Measurements from ENCODE around the gene ST3GAL3. TPM values are rescaled to one million over a fixed set of nuclear protein-coding genes. Genes with fewer than 3 reads are reported as not detected.

ST3GAL3 gene
- total RNA-seq, 4 donors from 2014 or later: 4.1 to 47.2 (median 19.0) TPM

GRCh38 chr1:43970502-43970901, 263.2 kb downstream of the ST3GAL3 start:
- no peaks in the 10 kb centered on the region for H3K9me3 ChIP-seq
- TF ChIP-seq POLR2A (IDR thresholded peaks at IDR 0.05) (no peak), CTCF (IDR thresholded peaks at IDR 0.05) (no peak)
- DNase-seq: no peak
- H3K4me1 ChIP-seq: peaks cover 0 to 7% of the 10 kb centered on the region in 2 donors
- intact Hi-C loops (cut with DNase I; ENCODE audit: low total_unique reads): no loop called here
- H3K27ac ChIP-seq: no peak overlapping the region
- H3K36me3 ChIP-seq: no peaks in the 10 kb centered on the region
- no peaks in the 10 kb centered on the region for H3K27me3 ChIP-seq
- H3K4me3 ChIP-seq: peak overlapping the region; percentile 71 to 88

- no peak overlapping the region for H3K4me3 ChIP-seq
Observed at GRCh38 chr1:43970911-43971310, 263.6 kb downstream of the ST3GAL3 start.

GRCh38 chr1:43971336-43971980, 264.1 kb downstream of the ST3GAL3 start:
- no peak for TF ChIP-seq CTCF (IDR thresholded peaks at IDR 0.05)
- TF ChIP-seq POLR2A (IDR thresholded peaks at IDR 0.05): no peak
- intact Hi-C loops (cut with DNase I; ENCODE audit: low total_unique reads): no loop called here
- DNase-seq: no peak

More at GRCh38 chr1:43970911-43971310, 263.6 kb downstream of the ST3GAL3 start:
- intact Hi-C loops (cut with DNase I; ENCODE audit: low total_unique reads): no loop called here
- Histone ChIP-seq H3K4me1 (peaks cover under 1 to 9% of the 10 kb centered on the region in 2 donors), H3K36me3 (no peaks in the 10 kb centered on the region), H3K27me3 (no peaks in the 10 kb centered on the region), H3K27ac (no peak overlapping the region), H3K9me3 (no peaks in the 10 kb centered on the region)
- no peak for DNase-seq
- TF ChIP-seq POLR2A (IDR thresholded peaks at IDR 0.05) (no peak), CTCF (IDR thresholded peaks at IDR 0.05) (no peak)

GRCh38 chr1:43973981-43974442, 266.7 kb downstream of the ST3GAL3 start:
- DNase-seq: no peak
- Histone ChIP-seq H3K27ac (peak overlapping the region; percentile 83 to 88), H3K9me3 (no peaks in the 10 kb centered on the region), H3K4me1 (peaks cover 4 to 15% of the 10 kb centered on the region in 2 donors), H3K27me3 (no peaks in the 10 kb centered on the region), H3K4me3 (peak overlapping the region; percentile 65 to 93), H3K36me3 (no peaks in the 10 kb centered on the region)
- intact Hi-C loops (cut with DNase I; ENCODE audit: low total_unique reads): no loop called here
- no peak for TF ChIP-seq POLR2A (IDR thresholded peaks at IDR 0.05)
- no peak for TF ChIP-seq CTCF (IDR thresholded peaks at IDR 0.05)

More at GRCh38 chr1:43971336-43971980, 264.1 kb downstream of the ST3GAL3 start:
- Histone ChIP-seq H3K27me3 (no peaks in the 10 kb centered on the region), H3K27ac (no peak overlapping the region), H3K4me1 (peaks cover 4 to 15% of the 10 kb centered on the region in 2 donors), H3K36me3 (no peaks in the 10 kb centered on the region), H3K9me3 (no peaks in the 10 kb centered on the region), H3K4me3 (no peak overlapping the region)

GRCh38 chr1:43974443-43975248, 267.3 kb downstream of the ST3GAL3 start, which contains the start of gene ATP6V0B:
Gene ATP6V0B (plus strand): TSS chr1:43974960. CDS start chr1:43975041, 81 bp downstream.
- H3K4me1 ChIP-seq: peaks cover 4 to 15% of the 10 kb centered on the region in 2 donors

More at GRCh38 chr1:43974443-43975248, 267.3 kb downstream of the ST3GAL3 start, which contains the start of gene ATP6V0B:
- Histone ChIP-seq H3K36me3 (no peaks in the 10 kb centered on the region), H3K27ac (peak within 1 kb of the TSS; percentile 83 to 88), H3K27me3 (no peaks in the 10 kb centered on the region), H3K9me3 (no peaks in the 10 kb centered on the region), H3K4me3 (peak within 1 kb of the TSS; percentile 65 to 93)
- TF ChIP-seq POLR2A (IDR thresholded peaks at IDR 0.05): peak; percentile 88 to 96
- TF ChIP-seq CTCF (IDR thresholded peaks at IDR 0.05): peak; percentile 30 to 63 (median 46)
- DNase-seq: peak; percentile 94 to 95
- intact Hi-C loops (cut with DNase I; ENCODE audit: low total_unique reads): no loop called here

Measured in uterus (tissue), 4 donors.